OCI-LY1 (cell line): ENCODE measurements around the gene GPR171.

Source experiments
- H2AFZ ChIP-seq: fragments of 200-600 bp; sonication (generic), shearing (Covaris generic); 2 replicates; pipeline ENCODE4 v1.6.0; 2014; ENCODE audit warnings: antibody characterized with exemption, mild to moderate bottlenecking, low read length
- H3F3A ChIP-seq: fragments of 200-600 bp; sonication (generic), shearing (Covaris generic); 2 replicates; pipeline ENCODE4 v1.6.0; 2014; ENCODE audit warnings: mild to moderate bottlenecking, antibody characterized with exemption, low read length, moderate library complexity; ENCODE audit not compliant: insufficient read depth
- H3K27ac ChIP-seq: fragments of 200-600 bp; sonication (generic); 2 replicates; pipeline ENCODE4 v1.5.1; 2014; ENCODE audit warnings: low read length, mixed run types, mild to moderate bottlenecking, low read depth; ENCODE audit not compliant: poor library complexity, severe bottlenecking
- H3K27me3 ChIP-seq: fragments of 200-600 bp; sonication (generic); 2 replicates; pipeline ENCODE4 v1.6.0; 2014; ENCODE audit warnings: antibody characterized with exemption, mild to moderate bottlenecking, low read length, moderate library complexity; ENCODE audit not compliant: insufficient read depth
- H3K36me3 ChIP-seq: fragments of 200-600 bp; sonication (generic); 2 replicates; pipeline ENCODE4 v1.6.1; 2014; ENCODE audit warnings: mild to moderate bottlenecking, antibody characterized with exemption, low read length, moderate library complexity, mixed read lengths; ENCODE audit not compliant: insufficient read depth
- H3K4me1 ChIP-seq: fragments of 200-600 bp; sonication (generic); 2 replicates; pipeline ENCODE4 v1.5.1; 2014; ENCODE audit warnings: mild to moderate bottlenecking, low read length, moderate library complexity; ENCODE audit not compliant: insufficient read depth, severe bottlenecking
- H3K4me2 ChIP-seq: fragments of 200-600 bp; sonication (generic), shearing (Covaris generic); 2 replicates; pipeline ENCODE4 v1.6.1; 2014; ENCODE audit warnings: low read length
- H3K4me3 ChIP-seq: fragments of 200-600 bp; sonication (generic); 2 replicates; pipeline ENCODE4 v1.5.1; 2014; ENCODE audit warnings: low read length, low read depth, mild to moderate bottlenecking, mixed read lengths; ENCODE audit not compliant: poor library complexity, severe bottlenecking
- H3K79me2 ChIP-seq: fragments of 200-600 bp; shearing (Covaris generic); 2 replicates; pipeline ENCODE4 v1.6.1; 2016; ENCODE audit warnings: mixed run types, low read length, mixed read lengths; ENCODE audit not compliant: insufficient read depth
- H3K9ac ChIP-seq: fragments of 200-600 bp; sonication (generic), shearing (Covaris generic); 2 replicates; pipeline ENCODE4 v1.6.1; 2014; ENCODE audit warnings: mild to moderate bottlenecking, low read length, mixed read lengths
- H3K9me2 ChIP-seq: fragments of 200-600 bp; sonication (generic), shearing (Covaris generic); 2 replicates; pipeline ENCODE4 v1.6.1; 2014; ENCODE audit warnings: low read depth, mild to moderate bottlenecking, low read length, mixed read lengths
- H3K9me3 ChIP-seq: fragments of 200-600 bp; shearing (Covaris generic); 2 replicates; pipeline ENCODE4 v1.6.1; 2014; ENCODE audit warnings: low read length, mixed read lengths
- H4K20me1 ChIP-seq: fragments of 200-600 bp; sonication (generic), shearing (Covaris generic); 2 replicates; pipeline ENCODE4 v1.6.0; 2016; ENCODE audit warnings: mild to moderate bottlenecking, low read length; ENCODE audit not compliant: insufficient read depth
- CTCF ChIP-seq: fragments of 200-600 bp; sonication (generic), shearing (Covaris generic); IDR thresholded peaks from 2 replicates; pipeline ENCODE4 v1.5.1; 2017; ENCODE audit warnings: mild to moderate bottlenecking, antibody characterized with exemption, low read length, moderate library complexity, mixed read lengths
- EZH2 ChIP-seq: fragments of 200-600 bp; sonication (generic), shearing (Covaris generic); IDR thresholded peaks from 2 replicates; pipeline ENCODE4 v1.8.0; 2017; ENCODE audit warnings: borderline replicate concordance, mixed run types, mild to moderate bottlenecking, antibody characterized with exemption, low read length, moderate library complexity, mixed read lengths

The GPR171 gene

GRCh38 chr3:151209654-151210053 lies 6.6 kb upstream of the GPR171 start:
- no peak overlapping the region for H3K9ac ChIP-seq
- peaks cover 12% of the 10 kb centered on the region for H3K4me1 ChIP-seq
- H4K20me1 ChIP-seq: no peaks in the 10 kb centered on the region
- H3K27ac ChIP-seq: no peak overlapping the region
- H3K4me2 ChIP-seq: no peak overlapping the region
- TF ChIP-seq EZH2 (no peak), CTCF (no peak)
- H3K79me2 ChIP-seq: no peaks in the 10 kb centered on the region
- H3K27me3 ChIP-seq: no peaks in the 10 kb centered on the region
- no peak overlapping the region for H3K4me3 ChIP-seq
- H3F3A ChIP-seq: no peaks in the 10 kb centered on the region
- H2AFZ ChIP-seq: no peak overlapping the region
- no peaks in the 10 kb centered on the region for H3K9me2 ChIP-seq
- H3K9me3 ChIP-seq: no peaks in the 10 kb centered on the region
- H3K36me3 ChIP-seq: no peaks in the 10 kb centered on the region

GRCh38 chr3:151206201-151206600 lies 3.2 kb upstream of the GPR171 start:
- Histone ChIP-seq H3K36me3 (no peaks in the 10 kb centered on the region), H3K9me3 (no peaks in the 10 kb centered on the region), H3K27me3 (no peaks in the 10 kb centered on the region), H3K4me1 (peaks cover 18% of the 10 kb centered on the region), H3K27ac (no peak overlapping the region), H3K9ac (no peak overlapping the region), H3K79me2 (no peaks in the 10 kb centered on the region), H3K9me2 (no peaks in the 10 kb centered on the region), H3K4me2 (no peak overlapping the region), H3F3A (no peaks in the 10 kb centered on the region), H3K4me3 (no peak overlapping the region), H4K20me1 (no peaks in the 10 kb centered on the region), H2AFZ (no peak overlapping the region)
- no peak for TF ChIP-seq CTCF
- no peak for TF ChIP-seq EZH2

GRCh38 chr3:151205482-151205881 lies 2.5 kb upstream of the GPR171 start:
- Histone ChIP-seq H3K9ac (no peak overlapping the region), H3K4me1 (peaks cover 11% of the 10 kb centered on the region), H4K20me1 (no peaks in the 10 kb centered on the region), H3F3A (no peaks in the 10 kb centered on the region), H3K9me2 (no peaks in the 10 kb centered on the region), H3K9me3 (no peaks in the 10 kb centered on the region), H3K27me3 (no peaks in the 10 kb centered on the region), H3K79me2 (no peaks in the 10 kb centered on the region), H3K4me2 (no peak overlapping the region), H3K36me3 (no peaks in the 10 kb centered on the region), H2AFZ (no peak overlapping the region), H3K4me3 (no peak overlapping the region), H3K27ac (no peak overlapping the region)
- TF ChIP-seq EZH2 (no peak), CTCF (no peak)
